ENCODE results near the gene PDE3B.
"Not testable (repeated sequence)": the region's sequence is repeated elsewhere in the genome, so short reads cannot be mapped to it uniquely, and the experiment has no call there.

PDE3B gene

GRCh38 chr11:14835496-14836492, 192.2 kb downstream of the PDE3B start:
- Histone ChIP-seq H3K9ac (ENCODE audit: low read depth, low read length) (no peak overlapping the region), H3K9me3 (replicated peaks; ENCODE audit: low read length) (no peaks in the 10 kb centered on the region), H3K36me3 (ENCODE audit: insufficient read depth, low read length) (no peaks in the 10 kb centered on the region), H3K4me2 (ENCODE audit: low read length) (no peak overlapping the region), H3K4me3 (ENCODE audit: low read length) (no peak overlapping the region), H3K4me1 (ENCODE audit: control insufficient read depth, insufficient read depth, low read length) (no peaks in the 10 kb centered on the region), H3K27me3 (ENCODE audit: control insufficient read depth, insufficient read depth, low read length) (no peaks in the 10 kb centered on the region)

GRCh38 chr11:14842002-14842401, 198.4 kb downstream of the PDE3B start:
- H3K4me3 ChIP-seq (ENCODE audit: low read length) = no peak overlapping the region
- H3K9ac ChIP-seq (ENCODE audit: low read depth, low read length) = no peak overlapping the region
- no peaks in the 10 kb centered on the region for H3K36me3 ChIP-seq (ENCODE audit: insufficient read depth, low read length)
- no peaks in the 10 kb centered on the region for H3K27me3 ChIP-seq (ENCODE audit: control insufficient read depth, insufficient read depth, low read length)
- H3K4me1 ChIP-seq (ENCODE audit: control insufficient read depth, insufficient read depth, low read length) = no peaks in the 10 kb centered on the region
- no peak overlapping the region for H3K4me2 ChIP-seq (ENCODE audit: low read length)
- no peaks in the 10 kb centered on the region for H3K9me3 ChIP-seq (replicated peaks; ENCODE audit: low read length)

GRCh38 chr11:14852571-14853177, 209.1 kb downstream of the PDE3B start:
- no peak overlapping the region for H3K4me3 ChIP-seq (ENCODE audit: low read length)
- H3K9ac ChIP-seq (ENCODE audit: low read depth, low read length) = no peak overlapping the region
- no peak overlapping the region for H3K4me2 ChIP-seq (ENCODE audit: low read length)
- peaks cover 4% of the 10 kb centered on the region for H3K27me3 ChIP-seq (ENCODE audit: control insufficient read depth, insufficient read depth, low read length)
- no peaks in the 10 kb centered on the region for H3K36me3 ChIP-seq (ENCODE audit: insufficient read depth, low read length)
- H3K4me1 ChIP-seq (ENCODE audit: control insufficient read depth, insufficient read depth, low read length) = no peaks in the 10 kb centered on the region
- H3K9me3 ChIP-seq (replicated peaks; ENCODE audit: low read length) = no peaks in the 10 kb centered on the region

GRCh38 chr11:14854057-14854456, 210.5 kb downstream of the PDE3B start:
- Histone ChIP-seq H3K9me3 (replicated peaks; ENCODE audit: low read length) (no peaks in the 10 kb centered on the region), H3K36me3 (ENCODE audit: insufficient read depth, low read length) (no peaks in the 10 kb centered on the region), H3K27me3 (ENCODE audit: control insufficient read depth, insufficient read depth, low read length) (peaks cover 4% of the 10 kb centered on the region), H3K9ac (ENCODE audit: low read depth, low read length) (no peak overlapping the region), H3K4me2 (ENCODE audit: low read length) (no peak overlapping the region), H3K4me1 (ENCODE audit: control insufficient read depth, insufficient read depth, low read length) (no peaks in the 10 kb centered on the region), H3K4me3 (ENCODE audit: low read length) (no peak overlapping the region)

- H3K9ac ChIP-seq (ENCODE audit: low read depth, low read length) = no peak overlapping the region
- no peak overlapping the region for H3K4me3 ChIP-seq (ENCODE audit: low read length)
- H3K4me2 ChIP-seq (ENCODE audit: low read length) = no peak overlapping the region
- peaks cover 4% of the 10 kb centered on the region for H3K27me3 ChIP-seq (ENCODE audit: control insufficient read depth, insufficient read depth, low read length)
- H3K9me3 ChIP-seq (replicated peaks; ENCODE audit: low read length) = no peaks in the 10 kb centered on the region
- H3K36me3 ChIP-seq (ENCODE audit: insufficient read depth, low read length) = no peaks in the 10 kb centered on the region
- H3K4me1 ChIP-seq (ENCODE audit: control insufficient read depth, insufficient read depth, low read length) = no peaks in the 10 kb centered on the region
These were observed 212.3 kb downstream of the PDE3B start for GRCh38 chr11:14855890-14856289.

- Histone ChIP-seq H3K4me2 (ENCODE audit: low read length) (no peak overlapping the region), H3K4me1 (ENCODE audit: control insufficient read depth, insufficient read depth, low read length) (no peaks in the 10 kb centered on the region), H3K9ac (ENCODE audit: low read depth, low read length) (no peak overlapping the region)
These were observed 214.0 kb downstream of the PDE3B start for GRCh38 chr11:14857621-14858020.

GRCh38 chr11:14858404-14858803, 214.8 kb downstream of the PDE3B start:
- Histone ChIP-seq H3K9me3 (replicated peaks; ENCODE audit: low read length) (no peaks in the 10 kb centered on the region), H3K4me1 (ENCODE audit: control insufficient read depth, insufficient read depth, low read length) (no peaks in the 10 kb centered on the region), H3K4me2 (ENCODE audit: low read length) (no peak overlapping the region), H3K27me3 (ENCODE audit: control insufficient read depth, insufficient read depth, low read length) (peaks cover 4% of the 10 kb centered on the region), H3K36me3 (ENCODE audit: insufficient read depth, low read length) (no peaks in the 10 kb centered on the region), H3K9ac (ENCODE audit: low read depth, low read length) (no peak overlapping the region), H3K4me3 (ENCODE audit: low read length) (no peak overlapping the region)

More at GRCh38 chr11:14857621-14858020, 214.0 kb downstream of the PDE3B start:
- H3K36me3 ChIP-seq (ENCODE audit: insufficient read depth, low read length) = no peaks in the 10 kb centered on the region
- peaks cover 4% of the 10 kb centered on the region for H3K27me3 ChIP-seq (ENCODE audit: control insufficient read depth, insufficient read depth, low read length)
- H3K4me3 ChIP-seq (ENCODE audit: low read length) = no peak overlapping the region
- H3K9me3 ChIP-seq (replicated peaks; ENCODE audit: low read length) = no peaks in the 10 kb centered on the region

GRCh38 chr11:14860511-14860910, 216.9 kb downstream of the PDE3B start:
- H3K4me3 ChIP-seq (ENCODE audit: low read length) = no peak overlapping the region
- no peak overlapping the region for H3K9ac ChIP-seq (ENCODE audit: low read depth, low read length)
- no peak overlapping the region for H3K4me2 ChIP-seq (ENCODE audit: low read length)
- H3K36me3 ChIP-seq (ENCODE audit: insufficient read depth, low read length) = no peaks in the 10 kb centered on the region
- peaks cover 4% of the 10 kb centered on the region for H3K27me3 ChIP-seq (ENCODE audit: control insufficient read depth, insufficient read depth, low read length)
- no peaks in the 10 kb centered on the region for H3K4me1 ChIP-seq (ENCODE audit: control insufficient read depth, insufficient read depth, low read length)
- no peaks in the 10 kb centered on the region for H3K9me3 ChIP-seq (replicated peaks; ENCODE audit: low read length)

- Histone ChIP-seq H3K36me3 (ENCODE audit: insufficient read depth, low read length) (no peaks in the 10 kb centered on the region), H3K4me3 (ENCODE audit: low read length) (no peak overlapping the region), H3K4me1 (ENCODE audit: control insufficient read depth, insufficient read depth, low read length) (no peaks in the 10 kb centered on the region), H3K27me3 (ENCODE audit: control insufficient read depth, insufficient read depth, low read length) (no peaks in the 10 kb centered on the region), H3K9me3 (replicated peaks; ENCODE audit: low read length) (no peaks in the 10 kb centered on the region), H3K4me2 (ENCODE audit: low read length) (no peak overlapping the region), H3K9ac (ENCODE audit: low read depth, low read length) (no peak overlapping the region)
These were observed 218.1 kb downstream of the PDE3B start for GRCh38 chr11:14861680-14862079.

- H3K36me3 ChIP-seq (ENCODE audit: insufficient read depth, low read length); H3K9ac ChIP-seq (ENCODE audit: low read depth, low read length); H3K4me2 ChIP-seq (ENCODE audit: low read length); H3K27me3 ChIP-seq (ENCODE audit: control insufficient read depth, insufficient read depth, low read length); H3K4me1 ChIP-seq (ENCODE audit: control insufficient read depth, insufficient read depth, low read length); H3K9me3 ChIP-seq (replicated peaks; ENCODE audit: low read length); H3K4me3 ChIP-seq (ENCODE audit: low read length): not testable (repeated sequence)
These were observed 220.2 kb downstream of the PDE3B start for GRCh38 chr11:14863775-14864174.

GRCh38 chr11:14872032-14872431, 228.4 kb downstream of the PDE3B start:
- Histone ChIP-seq H3K9ac (ENCODE audit: low read depth, low read length) (no peak overlapping the region), H3K36me3 (ENCODE audit: insufficient read depth, low read length) (peaks cover 3% of the 10 kb centered on the region), H3K27me3 (ENCODE audit: control insufficient read depth, insufficient read depth, low read length) (no peaks in the 10 kb centered on the region), H3K4me3 (ENCODE audit: low read length) (no peak overlapping the region), H3K4me1 (ENCODE audit: control insufficient read depth, insufficient read depth, low read length) (no peaks in the 10 kb centered on the region), H3K9me3 (replicated peaks; ENCODE audit: low read length) (no peaks in the 10 kb centered on the region), H3K4me2 (ENCODE audit: low read length) (no peak overlapping the region)
